Activated CD8-positive, alpha-beta T cell treated with anti-CD3 and anti-CD28 coated beads, Interleukin-2, amount 10 ng/mL, durations not matched to agents 7 days and 5 days (primary cell): ENCODE results near the gene PI4KB. TPM values are rescaled to one million over a fixed set of nuclear protein-coding genes. Genes with fewer than 3 reads are reported as not detected.

Source experiments
- ATAC-seq: fragments of 150-1000 bp; cut with Tn5 transposase; one replicate; pipeline ENCODE4 v1.10.0; 2021; ENCODE audit warnings: moderate library complexity
- CTCF ChIA-PET: fragments of 350-600 bp; sonication (Branson Sonifier 250); formaldehyde crosslinking; loops from one replicate; lab custom pipeline; 2021; ENCODE audit warnings: antibody characterized with exemption; lab: Charles Lee
- POLR2A ChIA-PET: fragments of 350-600 bp; sonication (Branson Sonifier 250); formaldehyde crosslinking; loops from one replicate; lab custom pipeline; 2021; ENCODE audit warnings: antibody characterized with exemption; lab: Charles Lee
- DNase-seq: peaks from one replicate; pipeline ENCODE4 v3.0.0-alpha.2; 2020
- H3K27ac Mint-ChIP-seq: one replicate; pipeline ENCODE4 v1.8.0; 2021; ENCODE audit warnings: mild to moderate bottlenecking, mixed read lengths
- H3K27me3 Mint-ChIP-seq: one replicate; pipeline ENCODE4 v1.8.0; 2021; ENCODE audit warnings: low read depth, mixed read lengths
- H3K36me3 Mint-ChIP-seq: one replicate; pipeline ENCODE4 v1.8.0; 2021; ENCODE audit warnings: low read depth, mixed read lengths
- H3K4me1 Mint-ChIP-seq: one replicate; pipeline ENCODE4 v1.8.0; 2021; ENCODE audit warnings: low read depth, mixed read lengths
- H3K4me3 Mint-ChIP-seq: one replicate; pipeline ENCODE4 v1.8.0; 2021; ENCODE audit warnings: mild to moderate bottlenecking, mixed read lengths
- H3K9me3 Mint-ChIP-seq: one replicate; pipeline ENCODE4 v1.8.0; 2022; ENCODE audit warnings: mixed read lengths; ENCODE audit not compliant: insufficient read depth
- total RNA-seq, 2 experiments: library from RNA; stranded (reverse); gene quantifications; one replicate each; pipeline ENCODE4 v1.2.3, GENCODE V29; 2021

PI4KB gene
- total RNA-seq, result 10 to 100 TPM; 56.0 to 70.2 TPM

GRCh38 chr1:151327223-151327902 lies at the start of gene PI4KB:
PI4KB (minus strand) TSS chr1:151327416; CDS start chr1:151316481, 10,935 bp downstream.
- DNase-seq, result peak; percentile 96
- ChIA-PET POLR2A (interaction anchor here (0.6 to 2.8 kb wide), 17 partner anchors 9 to 436 kb away, joined by 3 to 29 read pairs (median 5); partner anchors contain the start of genes MRPL9, PSMB4, PSMD4 and RFX5), CTCF (interaction anchor here (0.6 to 7.2 kb wide), 17 partner anchors 11 to 266 kb away, joined by 3 to 104 read pairs (median 6); partner anchors contain the start of gene PSMB4)
- peak within 1 kb of the TSS; percentile 86 for H3K4me3 Mint-ChIP-seq
- ATAC-seq, result peak; percentile 97
- H3K36me3 Mint-ChIP-seq, result peaks cover 33% of the 10 kb centered on the region
- H3K27ac Mint-ChIP-seq, result peak within 1 kb of the TSS; percentile 97
- no peaks in the 10 kb centered on the region for H3K27me3 Mint-ChIP-seq
- peaks cover 34% of the 10 kb centered on the region for H3K4me1 Mint-ChIP-seq
- no peaks in the 10 kb centered on the region for H3K9me3 Mint-ChIP-seq

- ChIA-PET CTCF (no interaction called here), POLR2A (no interaction called here)
- Mint-ChIP-seq H3K4me1 (peaks cover 4% of the 10 kb centered on the region), H3K9me3 (no peaks in the 10 kb centered on the region), H3K27me3 (peaks cover 6% of the 10 kb centered on the region), H3K36me3 (no peaks in the 10 kb centered on the region), H3K27ac (no peak overlapping the region), H3K4me3 (no peak overlapping the region)
- ATAC-seq, result no peak
- no peak for DNase-seq
These were observed 46.0 kb upstream of the PI4KB start for GRCh38 chr1:151373196-151373595.

GRCh38 chr1:151372058-151372934 lies 45.1 kb upstream of the PI4KB start, which contains the start of gene SELENBP1:
SELENBP1 (minus strand) TSS chr1:151372705; CDS start chr1:151372641, 64 bp downstream.
- Mint-ChIP-seq H3K9me3 (no peaks in the 10 kb centered on the region), H3K4me3 (no peak within 1 kb of the TSS), H3K36me3 (no peaks in the 10 kb centered on the region), H3K4me1 (peaks cover 4% of the 10 kb centered on the region), H3K27ac (no peak within 1 kb of the TSS), H3K27me3 (peaks cover 5% of the 10 kb centered on the region)
- ATAC-seq, result no peak
- DNase-seq, result no peak
- ChIA-PET CTCF (interaction anchor here (1.5 kb wide), 1 partner anchor 25 kb away, joined by 3 read pairs; no protein-coding TSS in a partner anchor), POLR2A (interaction anchor here (1.1 kb wide), 1 partner anchor 45 kb away, joined by 3 read pairs; the partner anchor contains the start of gene PI4KB)

- H3K27me3 Mint-ChIP-seq, result peaks cover 3% of the 10 kb centered on the region
- ChIA-PET POLR2A (interaction anchor here (1.1 kb wide), 1 partner anchor 45 kb away, joined by 3 read pairs; the partner anchor contains the start of gene PI4KB), CTCF (interaction anchor here (1.5 kb wide), 1 partner anchor 26 kb away, joined by 3 read pairs; no protein-coding TSS in a partner anchor)
- H3K4me3 Mint-ChIP-seq, result no peak overlapping the region
- H3K27ac Mint-ChIP-seq, result no peak overlapping the region
- no peaks in the 10 kb centered on the region for H3K36me3 Mint-ChIP-seq
- DNase-seq (no peak), ATAC-seq (no peak)
- H3K4me1 Mint-ChIP-seq, result peaks cover 4% of the 10 kb centered on the region
- no peaks in the 10 kb centered on the region for H3K9me3 Mint-ChIP-seq
These were observed 44.3 kb upstream of the PI4KB start for GRCh38 chr1:151371370-151372057.

- DNase-seq, result no peak
- no peak overlapping the region for H3K4me3 Mint-ChIP-seq
- POLR2A ChIA-PET, result no interaction called here
- H3K4me1 Mint-ChIP-seq, result peaks cover 4% of the 10 kb centered on the region
- CTCF ChIA-PET, result interaction anchor here (1.0 kb wide), 1 partner anchor 174 kb away, joined by 3 read pairs; no protein-coding TSS in a partner anchor
- no peaks in the 10 kb centered on the region for H3K9me3 Mint-ChIP-seq
- no peaks in the 10 kb centered on the region for H3K27me3 Mint-ChIP-seq
- no peak overlapping the region for H3K27ac Mint-ChIP-seq
- ATAC-seq, result no peak
- H3K36me3 Mint-ChIP-seq, result no peaks in the 10 kb centered on the region
These were observed 43.1 kb upstream of the PI4KB start for GRCh38 chr1:151370211-151370911.

- ChIA-PET CTCF (interaction anchor here (1.0 kb wide), 1 partner anchor 173 kb away, joined by 3 read pairs; no protein-coding TSS in a partner anchor), POLR2A (interaction anchor here (0.7 kb wide), 1 partner anchor 27 kb away, joined by 4 read pairs; no protein-coding TSS in a partner anchor)
- no peaks in the 10 kb centered on the region for H3K36me3 Mint-ChIP-seq
- no peaks in the 10 kb centered on the region for H3K27me3 Mint-ChIP-seq
- no peak overlapping the region for H3K27ac Mint-ChIP-seq
- peaks cover 4% of the 10 kb centered on the region for H3K4me1 Mint-ChIP-seq
- no peaks in the 10 kb centered on the region for H3K9me3 Mint-ChIP-seq
- no peak for ATAC-seq
- DNase-seq, result no peak
- no peak overlapping the region for H3K4me3 Mint-ChIP-seq
These were observed 42.4 kb upstream of the PI4KB start for GRCh38 chr1:151369621-151370048.

GRCh38 chr1:151369302-151369610 lies 42.0 kb upstream of the PI4KB start:
- H3K4me1 Mint-ChIP-seq, result peaks cover 4% of the 10 kb centered on the region
- ChIA-PET CTCF (interaction anchor here (1.6 kb wide), 1 partner anchor 68 kb away, joined by 4 read pairs; no protein-coding TSS in a partner anchor), POLR2A (interaction anchor here (0.7 kb wide), 1 partner anchor 27 kb away, joined by 4 read pairs; no protein-coding TSS in a partner anchor)
- no peaks in the 10 kb centered on the region for H3K27me3 Mint-ChIP-seq
- no peak for ATAC-seq
- H3K36me3 Mint-ChIP-seq, result no peaks in the 10 kb centered on the region
- no peaks in the 10 kb centered on the region for H3K9me3 Mint-ChIP-seq
- DNase-seq, result no peak
- H3K27ac Mint-ChIP-seq, result no peak overlapping the region
- no peak overlapping the region for H3K4me3 Mint-ChIP-seq

- no peaks in the 10 kb centered on the region for H3K4me1 Mint-ChIP-seq
- H3K4me3 Mint-ChIP-seq, result no peak overlapping the region
- no peak for DNase-seq
- peaks cover 3% of the 10 kb centered on the region for H3K9me3 Mint-ChIP-seq
- POLR2A ChIA-PET, result interaction anchor here (0.7 kb wide), 1 partner anchor 28 kb away, joined by 4 read pairs; no protein-coding TSS in a partner anchor
- no peak overlapping the region for H3K27ac Mint-ChIP-seq
- H3K27me3 Mint-ChIP-seq, result no peaks in the 10 kb centered on the region
- CTCF ChIA-PET, result interaction anchor here (1.6 kb wide), 1 partner anchor 68 kb away, joined by 4 read pairs; no protein-coding TSS in a partner anchor
- no peak for ATAC-seq
- no peaks in the 10 kb centered on the region for H3K36me3 Mint-ChIP-seq
These were observed 41.4 kb upstream of the PI4KB start for GRCh38 chr1:151368393-151369301.

- H3K36me3 Mint-ChIP-seq, result peaks cover 3% of the 10 kb centered on the region
- DNase-seq (no peak), ATAC-seq (no peak)
- peaks cover 10% of the 10 kb centered on the region for H3K9me3 Mint-ChIP-seq
- H3K4me3 Mint-ChIP-seq, result no peak overlapping the region
- no peaks in the 10 kb centered on the region for H3K4me1 Mint-ChIP-seq
- H3K27ac Mint-ChIP-seq, result no peak overlapping the region
- CTCF ChIA-PET, result interaction anchor here (1.6 kb wide), 1 partner anchor 67 kb away, joined by 4 read pairs; no protein-coding TSS in a partner anchor
- H3K27me3 Mint-ChIP-seq, result no peaks in the 10 kb centered on the region
- POLR2A ChIA-PET, result no interaction called here
These were observed 40.6 kb upstream of the PI4KB start for GRCh38 chr1:151367658-151368392.
